DMS153 treated with DMSO at 0.1 percent for 48 hours (cell line): ENCODE results near the gene KCTD7.
"Not testable (repeated sequence)": the region's sequence is repeated elsewhere in the genome, so short reads cannot be mapped to it uniquely, and the experiment has no call there.

Experiments used
- DNase-seq: peaks from one replicate; lab custom pipeline; 2025; ENCODE audit not compliant: unreplicated experiment; lab: John Stamatoyannopoulos, UW

Gene KCTD7

DNA sequence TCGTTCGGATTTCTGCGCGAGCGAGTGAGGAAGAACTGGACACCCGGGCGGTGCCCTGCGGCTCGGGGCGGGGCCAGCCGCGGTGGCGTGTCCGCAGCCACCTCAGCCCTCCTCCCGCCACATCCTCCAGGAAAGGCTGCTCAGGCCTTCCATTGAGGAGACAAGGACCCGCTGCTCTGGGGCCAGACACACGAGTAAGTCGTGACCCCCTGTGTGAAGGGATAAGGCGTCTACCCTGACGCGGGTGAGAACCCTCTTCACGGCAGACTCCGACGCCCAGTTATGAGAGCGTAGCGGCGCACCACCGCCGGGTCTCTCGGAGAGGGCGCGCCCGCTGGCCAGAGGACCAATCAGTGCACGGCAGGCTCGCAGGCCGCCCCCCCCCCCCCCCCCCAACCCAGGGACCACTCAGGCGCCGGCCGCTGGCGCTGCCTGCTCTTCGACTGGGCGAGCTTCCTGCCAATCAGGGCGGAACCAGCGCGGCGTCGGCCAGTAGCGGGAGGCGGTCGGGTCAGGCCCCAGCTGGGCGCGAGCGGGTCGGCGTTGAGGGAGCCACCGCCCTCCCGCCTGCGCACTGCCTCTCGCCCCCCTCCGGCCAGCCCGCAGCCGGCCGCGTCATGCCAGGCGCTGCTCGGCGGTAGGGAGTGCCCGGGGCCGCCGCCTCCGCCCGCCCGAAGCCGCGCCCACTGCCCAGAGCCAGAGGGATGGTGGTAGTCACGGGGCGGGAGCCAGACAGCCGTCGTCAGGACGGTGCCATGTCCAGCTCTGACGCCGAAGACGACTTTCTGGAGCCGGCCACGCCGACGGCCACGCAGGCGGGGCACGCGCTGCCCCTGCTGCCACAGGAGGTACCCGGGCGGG lies at the start of gene KCTD7:
KCTD7 (plus strand) TSS at position 521 of the 861 bp plus-strand sequence; CDS start at position 705, 184 bp downstream.
- peak; percentile 91 for DNase-seq

DNA sequence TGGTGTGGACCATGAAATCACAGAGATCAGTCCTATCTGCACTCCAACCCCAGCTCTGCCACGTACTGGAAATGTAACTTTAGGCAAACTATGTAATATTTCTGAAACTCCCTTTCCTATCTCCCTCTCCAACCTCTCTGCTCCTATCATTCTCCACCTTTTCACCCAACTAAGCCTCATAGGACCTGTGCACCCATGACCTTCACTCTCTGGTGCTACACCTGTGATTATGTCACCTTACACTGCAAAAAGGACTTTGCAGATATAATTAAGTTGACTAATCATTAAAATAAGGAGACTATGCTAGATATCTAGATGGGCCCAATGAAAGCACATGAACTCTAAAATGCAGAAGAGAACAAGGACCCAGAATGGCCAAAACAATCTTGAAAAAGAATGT lies 48.3 kb upstream of the KCTD7 start:
- not testable (repeated sequence) for DNase-seq

DNA sequence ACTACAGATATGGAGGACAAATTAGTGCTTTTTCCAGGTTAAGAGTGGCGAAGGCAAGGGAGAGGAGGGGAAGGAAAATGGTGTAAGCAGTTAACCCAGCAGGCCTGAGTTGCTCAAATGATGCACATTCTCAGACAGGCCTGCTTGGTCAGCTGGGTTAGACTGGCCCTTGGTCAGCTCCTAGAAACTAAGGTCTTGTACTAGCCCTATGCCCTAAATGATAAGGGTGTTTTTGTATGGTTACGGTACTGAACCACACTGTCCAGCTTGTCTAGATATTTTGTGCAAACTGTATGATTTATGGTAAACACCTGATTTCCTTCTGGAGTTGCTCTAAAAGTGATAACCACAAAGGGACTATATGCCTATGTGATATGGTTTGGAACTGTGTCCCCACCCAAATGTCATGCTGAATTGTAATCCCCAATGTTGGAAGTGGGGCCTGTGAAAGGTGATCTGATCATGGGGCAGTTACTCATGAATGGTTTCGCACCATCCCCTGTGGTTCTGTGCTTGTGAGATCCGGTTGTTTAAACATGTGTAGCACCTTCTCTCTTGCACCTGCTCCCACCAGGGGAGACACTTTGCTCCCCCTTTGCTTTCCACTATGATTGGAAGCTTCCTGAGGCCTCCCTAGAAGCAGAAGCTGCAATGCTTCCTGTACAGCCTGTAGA lies 45.7 kb upstream of the KCTD7 start:
- DNase-seq: not testable (repeated sequence)

DNA sequence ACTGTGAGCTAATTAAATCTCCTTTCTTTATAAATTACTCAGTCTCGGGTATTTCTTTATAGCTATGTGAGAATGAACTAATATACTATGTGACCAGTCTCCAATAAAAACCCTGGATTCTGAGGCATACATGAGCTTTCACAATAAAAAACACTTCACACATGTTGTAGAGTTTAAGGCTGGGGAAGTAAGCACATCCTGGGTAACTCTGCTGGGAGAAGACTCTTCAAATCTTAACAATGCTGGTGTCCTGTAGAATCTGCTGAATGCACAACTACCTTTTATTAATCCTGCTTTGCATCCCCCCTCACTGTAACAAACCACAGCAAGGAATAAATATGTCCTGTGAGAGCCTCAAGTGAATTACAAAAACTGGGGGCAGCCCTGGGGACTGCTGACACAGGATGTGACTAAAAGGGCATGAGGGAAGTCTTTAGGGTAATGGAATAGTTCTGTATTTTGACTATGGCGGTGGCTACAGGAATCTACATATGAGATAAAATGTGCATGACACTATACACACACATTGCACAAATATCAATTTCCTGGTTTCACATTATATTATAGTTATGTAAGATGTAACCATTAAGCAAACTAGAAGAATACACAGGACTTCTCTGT lies 45.1 kb upstream of the KCTD7 start:
- DNase-seq: no peak

DNA sequence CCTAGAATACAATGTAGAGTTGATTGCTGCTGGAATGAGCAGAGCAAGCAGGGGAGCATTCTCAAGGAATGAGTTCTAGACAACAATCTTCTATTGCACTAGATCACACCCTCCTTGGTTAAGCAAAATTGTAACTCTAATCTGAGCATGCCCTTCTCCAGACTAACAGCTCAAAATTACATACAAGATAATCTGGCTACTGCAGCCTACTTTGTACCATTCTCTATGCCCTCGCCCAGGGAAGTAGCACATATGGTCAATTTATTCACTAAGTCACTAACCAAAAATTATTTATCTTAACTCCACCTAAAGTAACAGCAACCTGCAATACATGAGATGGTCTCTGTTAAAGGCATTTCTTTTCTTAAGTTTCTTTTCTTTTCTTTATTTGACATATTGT lies 42.5 kb upstream of the KCTD7 start:
- DNase-seq: no peak

DNA sequence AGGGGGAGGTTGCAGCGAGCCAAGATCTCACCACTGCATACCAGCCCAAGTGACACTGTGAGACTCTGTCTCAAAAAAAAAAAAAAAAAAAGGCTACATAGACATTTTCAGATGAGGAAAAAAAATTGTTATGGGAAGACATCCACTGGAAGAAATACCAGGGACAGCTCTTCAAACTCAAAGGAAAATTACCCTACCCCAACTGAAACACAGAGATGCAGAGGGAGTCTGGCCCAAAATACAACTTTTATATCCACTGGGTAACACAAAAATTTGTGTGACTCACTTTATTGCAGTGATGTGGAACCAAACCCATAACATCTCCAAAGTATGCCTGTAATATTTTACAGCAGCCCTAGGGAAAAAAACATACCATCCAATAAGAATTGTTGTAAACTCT lies 40.5 kb upstream of the KCTD7 start:
- DNase-seq: not testable (repeated sequence)

DNA sequence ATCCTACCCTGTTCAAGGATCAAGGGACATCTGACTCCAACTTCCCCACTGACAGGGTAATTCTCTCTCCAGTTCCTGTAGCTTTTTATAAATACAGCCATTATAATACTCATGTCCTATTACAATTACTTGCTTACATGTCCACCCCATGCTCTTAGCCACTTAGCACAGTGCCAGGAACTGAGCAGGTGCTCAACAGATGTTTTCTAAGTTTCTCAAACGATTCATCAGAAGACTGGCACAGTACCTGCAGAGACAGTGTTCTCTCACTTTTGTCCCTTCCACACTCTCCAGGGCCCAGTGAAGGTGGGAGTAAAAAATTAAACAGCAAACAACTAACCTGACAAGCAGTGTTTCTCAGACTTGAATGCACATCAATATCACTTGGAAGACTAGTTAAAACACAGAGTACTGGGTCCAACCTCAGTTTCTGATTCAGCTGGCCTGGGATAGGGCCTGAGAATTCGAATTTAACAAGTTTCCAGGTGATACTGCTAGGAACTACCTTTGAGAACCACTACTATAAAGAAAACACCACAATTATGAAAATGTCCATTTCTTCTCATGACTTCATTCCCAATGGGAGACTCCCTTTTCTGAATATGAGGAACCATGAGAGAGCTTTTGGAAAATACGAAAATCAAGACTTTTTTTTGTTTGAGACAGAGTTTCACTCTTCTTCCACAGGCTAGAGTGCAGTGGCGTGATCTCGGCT lies 39.7 kb upstream of the KCTD7 start:
- DNase-seq: not testable (repeated sequence)

DNA sequence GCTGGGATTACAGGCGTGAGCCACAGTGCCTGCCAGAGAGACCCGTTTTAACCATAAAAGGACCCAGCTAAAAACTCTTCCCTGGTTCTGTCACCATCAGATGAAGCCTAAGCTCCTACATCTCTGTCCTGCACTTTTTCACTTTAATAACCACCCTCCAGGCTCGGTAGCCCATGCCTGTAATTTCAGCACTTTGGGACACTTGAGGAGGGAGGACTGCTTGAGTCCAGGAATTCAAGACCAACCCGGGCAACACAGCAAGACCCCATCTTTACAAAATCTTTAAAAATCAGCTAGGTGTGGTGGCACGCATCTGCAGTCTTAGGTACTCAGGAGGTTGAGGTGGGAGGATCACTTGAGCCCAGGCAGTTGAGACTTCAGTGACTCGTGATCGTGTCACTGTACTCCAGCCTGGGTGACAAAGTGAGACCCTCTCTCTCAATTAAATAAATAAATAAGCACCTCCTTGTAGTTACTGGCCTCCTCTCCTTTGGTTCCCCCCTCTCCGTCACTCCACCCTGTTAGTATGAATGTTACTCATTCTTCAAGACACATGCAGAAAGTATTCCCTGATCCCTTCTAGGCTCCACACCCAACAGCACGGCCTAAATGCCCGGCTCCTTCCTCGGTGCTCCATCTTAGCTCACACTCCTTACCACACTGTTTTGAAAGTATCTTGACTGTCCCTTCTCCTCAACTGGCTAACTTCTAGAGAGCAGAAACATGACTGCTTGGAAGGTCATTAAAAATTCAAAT lies 38.2 kb upstream of the KCTD7 start:
- DNase-seq: not testable (repeated sequence)

DNA sequence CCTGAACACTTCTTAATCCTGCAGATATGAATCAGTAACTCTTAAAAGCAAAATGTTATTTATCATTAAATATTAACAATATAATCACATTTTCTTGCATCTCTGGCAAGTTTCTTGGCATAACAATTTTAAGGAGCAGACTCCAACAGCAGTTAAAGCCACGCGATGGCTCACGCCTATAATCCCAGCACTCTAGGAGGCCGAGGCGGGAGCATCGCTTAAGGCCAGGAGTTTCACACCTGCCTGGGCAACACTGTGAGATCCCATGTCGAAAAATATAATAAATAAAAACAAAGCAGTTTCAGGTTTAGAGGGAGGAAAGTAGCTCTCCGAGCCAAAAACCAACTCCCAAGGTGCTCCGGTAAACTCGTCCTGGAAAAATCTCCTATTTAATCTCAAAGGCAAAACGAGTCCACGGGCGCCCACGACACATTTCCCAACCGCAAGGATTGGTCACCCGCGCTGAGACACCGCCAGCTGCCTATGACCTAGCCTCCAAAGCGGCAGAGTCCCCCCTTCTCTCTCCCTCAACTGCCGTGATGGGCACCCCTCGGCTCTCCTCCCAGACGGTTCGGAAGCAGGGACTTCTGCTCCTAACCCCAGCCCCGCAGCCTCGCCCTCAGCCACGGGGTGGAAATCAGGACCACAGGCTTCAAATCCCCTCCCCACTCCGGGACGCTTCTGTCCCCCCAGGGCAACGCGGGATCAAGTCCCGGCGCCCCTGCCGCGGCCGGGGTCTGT lies 37.5 kb upstream of the KCTD7 start:
- DNase-seq: not testable (repeated sequence)

DNA sequence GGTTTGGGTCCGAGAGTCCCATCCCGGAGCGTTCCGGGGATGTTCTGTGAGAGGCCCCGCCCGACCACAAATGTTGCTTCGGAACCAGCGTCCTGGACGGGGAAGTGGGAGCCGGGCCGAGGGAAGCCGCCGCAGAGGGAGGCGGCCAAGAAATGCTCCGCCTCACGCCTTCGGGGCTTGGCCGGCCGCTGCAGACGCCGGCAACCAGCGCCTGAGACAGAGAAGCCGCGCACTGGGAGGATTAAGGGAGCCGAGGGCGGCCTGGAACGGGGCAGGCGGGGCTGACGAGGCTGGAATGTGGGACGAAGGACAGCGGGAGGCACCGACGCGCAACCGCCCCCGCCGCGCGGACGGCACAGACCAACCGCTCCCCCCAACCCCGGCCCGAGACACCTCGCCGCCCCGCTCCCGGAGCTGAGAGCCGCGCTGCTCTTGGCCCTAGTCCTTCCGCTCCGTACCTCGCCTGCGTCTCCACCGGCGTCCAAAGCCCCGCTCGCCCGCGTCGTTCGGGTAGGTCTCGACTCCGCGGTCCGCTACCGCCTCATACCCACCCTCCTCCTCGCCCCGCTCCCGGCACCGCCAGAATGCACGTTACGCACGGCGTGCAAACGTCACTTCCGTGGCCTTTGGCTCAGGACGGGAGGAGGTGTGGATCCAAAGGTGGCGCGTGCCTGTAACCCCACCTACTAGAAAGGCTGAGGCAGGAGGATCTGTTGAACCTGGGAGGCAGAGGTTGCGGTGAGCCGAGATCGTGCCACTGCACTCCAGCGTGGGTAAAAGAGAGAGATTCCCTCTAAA lies 36.7 kb upstream of the KCTD7 start:
- peak; percentile 51 for DNase-seq

DNA sequence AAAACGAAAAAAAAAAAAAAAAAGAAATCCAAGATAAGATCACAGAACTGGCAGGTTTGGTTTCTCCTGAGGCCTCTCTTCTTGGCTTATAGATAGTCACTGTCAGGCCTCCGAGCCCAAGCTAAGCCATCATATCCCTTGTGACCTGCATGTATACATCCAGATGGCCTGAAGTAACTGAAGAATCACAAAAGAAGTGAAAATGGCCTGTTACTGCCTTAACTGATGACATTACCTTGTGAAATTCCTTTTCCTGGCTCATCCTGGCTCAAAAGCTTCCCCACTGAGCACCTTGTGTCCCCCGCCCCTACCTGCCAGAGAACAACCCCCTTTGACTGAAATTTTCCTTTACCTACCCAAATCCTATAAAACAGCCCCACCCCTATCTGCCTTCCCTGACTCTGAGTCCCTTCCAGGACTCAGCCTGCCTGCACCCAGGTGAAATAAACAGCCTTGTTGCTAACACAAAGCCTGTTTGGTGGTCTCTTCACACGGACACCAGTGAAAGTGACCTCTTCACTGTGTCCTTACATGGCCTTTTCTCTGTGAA lies 36.0 kb upstream of the KCTD7 start:
- not testable (repeated sequence) for DNase-seq

DNA sequence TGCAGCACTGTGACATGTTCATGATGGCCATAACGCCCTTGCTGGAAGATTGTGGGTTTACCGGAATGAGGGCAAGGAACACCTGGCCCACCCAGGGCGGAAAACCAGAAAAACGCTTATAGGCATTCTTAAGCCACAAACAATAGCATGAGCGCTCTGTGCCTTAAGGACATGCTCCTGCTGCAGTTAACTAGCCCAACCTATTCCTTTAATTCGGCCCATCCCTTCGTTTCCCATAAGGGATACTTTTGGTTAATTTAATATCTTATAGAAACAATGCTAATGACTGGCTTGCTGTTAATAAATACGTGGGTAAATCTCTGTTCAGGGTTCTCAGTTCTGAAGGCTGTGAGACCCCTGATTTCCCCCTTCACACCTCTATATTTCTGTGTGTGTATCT lies 34.6 kb upstream of the KCTD7 start:
- not testable (repeated sequence) for DNase-seq

DNA sequence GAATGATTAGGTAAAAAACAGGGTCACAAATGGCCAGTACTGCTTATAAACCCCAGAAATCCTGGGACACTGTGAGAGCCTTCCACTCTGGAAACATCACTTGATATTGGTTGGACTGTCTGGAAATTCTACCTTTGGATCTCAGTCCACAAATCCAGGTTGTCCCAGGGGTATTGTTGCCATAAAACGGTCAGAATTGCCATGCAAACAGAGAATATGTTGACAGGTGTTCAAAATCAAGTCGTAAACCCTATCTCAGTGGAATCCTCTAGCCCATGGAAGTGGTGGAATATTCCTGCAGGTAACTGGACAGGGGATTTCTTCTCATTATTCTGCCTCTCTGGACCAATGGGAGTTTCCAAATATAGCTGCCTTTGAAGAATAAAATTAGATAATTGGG lies 31.2 kb upstream of the KCTD7 start:
- DNase-seq: no peak

DNA sequence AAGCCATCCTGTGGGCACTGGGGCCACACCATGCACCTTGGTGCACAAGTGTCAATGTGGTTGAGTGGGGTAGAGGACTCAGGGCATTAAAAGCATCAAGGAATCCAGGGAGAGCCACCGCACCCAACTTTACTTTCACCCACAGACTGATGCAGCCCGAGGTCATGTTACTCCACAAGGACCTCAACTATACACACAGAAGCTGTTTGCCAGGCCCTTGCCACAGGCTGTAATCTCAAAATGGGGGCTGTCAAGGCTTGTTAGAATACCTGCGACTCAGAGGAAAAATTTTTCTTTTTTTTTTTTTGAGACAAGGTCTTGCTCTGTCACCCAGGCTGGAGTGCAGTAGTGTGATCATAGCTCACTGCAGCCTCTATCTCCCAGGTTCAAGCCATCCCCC lies 26.5 kb upstream of the KCTD7 start:
- no peak for DNase-seq

DNA sequence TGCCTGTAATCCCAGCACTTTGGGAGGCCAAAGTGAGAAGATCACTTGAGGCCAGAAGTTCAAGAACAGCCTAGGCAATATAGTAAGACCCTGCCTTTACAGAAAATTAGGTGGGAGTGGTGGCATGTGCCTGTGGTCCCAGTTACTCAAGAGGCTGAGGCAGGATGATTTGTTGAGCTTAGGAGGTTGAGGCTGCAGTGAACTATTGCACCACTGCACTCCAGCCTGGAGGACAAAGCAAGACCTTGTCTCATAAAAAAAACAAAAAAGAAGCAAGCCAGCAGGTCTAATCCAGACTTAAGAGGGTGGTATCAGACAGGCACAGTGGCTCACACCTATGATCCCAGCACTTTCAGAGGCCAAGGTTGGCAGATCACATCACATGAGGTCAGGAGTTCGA lies 24.5 kb upstream of the KCTD7 start:
- DNase-seq: no peak

DNA sequence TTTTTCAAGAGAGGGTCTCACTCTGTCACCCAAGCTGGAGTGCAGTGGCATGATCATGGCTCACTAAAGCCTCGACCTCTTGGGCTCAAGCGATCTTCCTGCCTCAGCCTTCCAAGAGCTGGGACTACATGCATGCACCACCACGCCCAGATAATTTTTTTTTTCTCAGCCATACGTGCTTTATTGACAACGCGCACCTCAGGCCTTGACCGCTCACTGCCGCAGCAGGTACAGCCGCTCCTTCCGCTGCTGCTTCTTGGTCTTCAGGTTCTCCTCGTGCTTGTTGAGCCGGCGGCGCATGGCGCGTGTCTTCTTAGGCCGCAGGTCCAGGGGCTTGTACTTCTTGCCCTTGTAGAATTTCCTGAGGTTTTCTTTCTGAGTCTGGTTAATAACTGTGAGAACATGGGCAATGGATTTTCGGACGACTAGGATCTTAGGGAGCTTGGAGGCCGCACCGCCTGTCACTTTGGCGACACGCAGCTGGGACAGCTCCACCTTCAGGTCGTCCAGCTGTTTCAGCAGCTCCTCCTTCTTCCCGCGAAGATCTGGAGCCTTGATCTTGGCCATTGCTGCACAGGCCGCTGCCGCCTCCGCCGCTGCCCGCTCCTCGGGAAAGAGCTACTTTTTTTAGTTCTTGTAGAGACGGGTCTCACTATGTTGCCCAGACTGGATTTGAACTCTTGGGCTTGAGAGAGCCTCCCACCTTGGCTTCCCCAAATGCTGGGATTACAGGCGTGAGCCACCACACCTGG lies 22.0 kb upstream of the KCTD7 start:
- not testable (repeated sequence) for DNase-seq

DNA sequence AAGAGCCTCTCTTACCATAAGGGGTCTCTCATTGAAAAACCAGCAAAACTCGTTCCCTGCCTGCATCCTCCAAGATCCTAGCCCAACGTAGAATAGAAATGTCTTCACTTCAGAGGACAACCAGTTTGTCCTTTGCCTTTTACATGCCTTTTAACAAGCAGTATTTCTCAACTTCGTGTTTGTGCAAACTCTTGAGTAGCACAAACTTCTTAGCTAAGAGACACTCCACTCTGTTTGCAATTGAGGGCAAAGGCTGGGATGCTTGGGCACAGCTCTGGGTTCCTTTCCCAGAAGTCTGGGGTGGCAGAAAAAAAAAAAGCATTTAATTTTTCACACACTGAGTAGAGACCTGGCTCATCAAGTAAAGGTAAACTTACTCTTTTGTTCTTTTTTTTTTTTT lies 19.5 kb upstream of the KCTD7 start:
- DNase-seq: no peak

DNA sequence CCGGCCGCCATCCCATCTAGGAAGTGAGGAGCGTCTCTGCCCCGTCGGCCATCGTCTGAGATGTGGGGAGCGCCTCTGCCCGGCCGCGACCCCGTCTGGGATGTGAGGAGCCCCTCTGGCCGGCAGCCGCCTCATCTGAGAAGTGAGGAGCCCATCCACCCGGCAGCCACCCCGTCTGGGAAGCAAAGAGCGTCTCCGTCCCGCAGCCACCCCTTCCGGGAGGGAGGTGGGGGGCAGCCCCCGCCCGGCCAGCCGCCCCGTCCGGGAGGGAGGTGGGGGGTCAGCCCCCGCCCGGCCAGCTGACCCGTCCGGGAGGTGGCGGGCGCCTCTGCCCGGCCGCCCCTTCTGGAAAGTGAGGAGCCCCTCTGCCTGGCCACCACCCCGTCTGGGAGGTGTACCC lies 14.1 kb upstream of the KCTD7 start:
- DNase-seq: not testable (repeated sequence)
